Measurements from ENCODE around the gene HELLS.
A peak's percentile ranks its signal among the peaks of the same experiment; 100 is the strongest.
"Not testable (repeated sequence)": the region's sequence is repeated elsewhere in the genome, so short reads cannot be mapped to it uniquely, and the experiment has no call there.

The HELLS gene

GRCh38 chr10:94631077-94631875 lies 85.7 kb downstream of the HELLS start:
- Mint-ChIP-seq H3K4me3 (no peak overlapping the region), H3K4me1 (no peaks in the 10 kb centered on the region), H3K9me3 (peaks cover 7% of the 10 kb centered on the region), H3K27ac (no peak overlapping the region), H3K36me3 (no peaks in the 10 kb centered on the region), H3K27me3 (no peaks in the 10 kb centered on the region)
- ATAC-seq = no peak

- H3K4me3 Mint-ChIP-seq = no peak overlapping the region
- ATAC-seq = no peak
- peaks cover 13% of the 10 kb centered on the region for H3K9me3 Mint-ChIP-seq
- H3K4me1 Mint-ChIP-seq = no peaks in the 10 kb centered on the region
- H3K36me3 Mint-ChIP-seq = peaks cover under 1% of the 10 kb centered on the region
- H3K27me3 Mint-ChIP-seq = no peaks in the 10 kb centered on the region
- H3K27ac Mint-ChIP-seq = no peak overlapping the region
Measured at GRCh38 chr10:94632954-94633353, 87.4 kb downstream of the HELLS start.

DNA sequence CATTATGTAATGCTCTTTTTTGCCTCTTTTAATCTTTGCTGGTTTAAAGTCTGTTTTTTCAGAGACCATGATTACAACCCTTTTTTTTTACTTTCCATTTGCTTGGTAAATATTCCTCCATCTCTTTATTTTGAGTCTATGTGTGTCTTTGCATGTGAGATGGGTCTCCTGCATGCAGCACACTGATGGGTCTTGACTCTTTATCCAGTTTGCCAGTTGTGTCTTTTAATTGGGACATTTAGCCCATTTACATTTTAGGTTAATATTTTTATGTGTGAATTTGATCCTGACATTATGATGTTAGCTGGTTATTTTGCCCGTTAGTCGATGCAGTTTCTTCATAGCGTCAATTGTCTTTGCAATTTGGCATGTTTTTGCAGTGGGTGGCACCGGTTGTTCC lies 92.5 kb downstream of the HELLS start:
- not testable (repeated sequence) for H3K27me3 Mint-ChIP-seq, ATAC-seq, H3K27ac Mint-ChIP-seq, H3K4me3 Mint-ChIP-seq, H3K4me1 Mint-ChIP-seq
- Mint-ChIP-seq H3K9me3 (peaks cover 21% of the 10 kb centered on the region), H3K36me3 (peaks cover 10% of the 10 kb centered on the region)

DNA sequence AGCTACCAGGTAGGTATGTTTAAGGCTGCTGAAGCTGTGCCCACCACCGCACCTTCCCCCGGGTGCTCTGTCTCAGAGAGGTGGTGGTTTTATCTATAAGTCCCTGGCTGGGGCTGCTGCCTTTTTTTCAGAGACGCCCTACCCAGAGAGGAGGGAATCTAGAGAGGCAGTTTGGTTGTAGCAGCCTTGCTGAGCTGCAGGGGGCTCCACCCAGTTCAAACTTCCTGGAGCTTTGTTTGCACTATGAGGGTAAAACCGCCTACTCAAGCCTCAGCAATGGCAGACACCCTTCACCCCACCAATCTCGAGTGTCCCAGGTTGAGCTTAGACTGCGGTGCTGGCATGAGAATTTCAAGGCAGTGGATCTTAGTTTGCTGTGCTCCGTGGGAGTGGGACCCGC lies 94.3 kb downstream of the HELLS start:
- H3K36me3 Mint-ChIP-seq = peaks cover 10% of the 10 kb centered on the region
- H3K4me3 Mint-ChIP-seq = no peak overlapping the region
- peaks cover 8% of the 10 kb centered on the region for H3K27me3 Mint-ChIP-seq
- no peak for ATAC-seq
- H3K4me1 Mint-ChIP-seq = no peaks in the 10 kb centered on the region
- H3K27ac Mint-ChIP-seq = no peak overlapping the region
- peaks cover 17% of the 10 kb centered on the region for H3K9me3 Mint-ChIP-seq

DNA sequence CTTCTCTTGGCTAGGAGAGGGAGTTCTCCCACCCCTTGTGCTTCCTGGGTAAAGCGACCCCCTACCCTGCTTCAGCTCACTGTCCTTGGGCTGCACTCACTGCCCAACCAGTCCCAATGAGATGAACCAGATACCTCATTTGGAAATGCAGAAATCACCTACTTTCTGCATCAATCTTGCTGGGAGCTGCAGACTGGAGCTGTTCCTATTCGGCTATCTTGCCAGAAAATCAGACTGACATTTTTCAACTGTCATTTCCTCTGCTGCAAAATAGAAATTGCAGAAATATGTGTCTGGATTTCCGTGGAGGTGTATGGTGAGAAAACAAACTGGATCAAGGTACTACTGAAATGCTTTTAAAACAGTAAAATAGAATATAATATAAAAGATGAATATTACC lies 95.0 kb downstream of the HELLS start:
- Mint-ChIP-seq H3K9me3 (peaks cover 17% of the 10 kb centered on the region), H3K27me3 (peaks cover 8% of the 10 kb centered on the region), H3K4me1 (no peaks in the 10 kb centered on the region), H3K4me3 (no peak overlapping the region), H3K36me3 (peaks cover 10% of the 10 kb centered on the region), H3K27ac (no peak overlapping the region)
- ATAC-seq = no peak

DNA sequence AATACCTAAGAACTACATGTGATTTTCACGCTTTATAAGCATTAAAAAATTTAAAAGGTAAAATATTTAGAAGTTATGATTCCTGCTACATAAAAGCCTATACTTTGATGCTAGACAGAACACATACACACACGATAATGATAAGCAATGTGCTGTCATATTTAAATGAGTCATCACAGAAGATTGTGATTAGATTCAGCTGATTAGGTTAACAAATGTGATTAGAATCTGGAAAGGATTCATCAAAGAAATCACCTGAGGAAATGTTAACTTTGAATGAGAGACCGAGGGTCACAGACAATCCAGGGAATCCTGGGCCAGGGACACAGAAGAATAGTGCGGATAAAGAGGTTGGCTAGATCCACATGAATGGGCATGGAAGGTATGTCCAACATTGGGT lies 95.9 kb downstream of the HELLS start:
- Mint-ChIP-seq H3K27me3 (peaks cover 8% of the 10 kb centered on the region), H3K4me1 (no peaks in the 10 kb centered on the region), H3K27ac (no peak overlapping the region), H3K4me3 (no peak overlapping the region), H3K36me3 (peaks cover 10% of the 10 kb centered on the region), H3K9me3 (peaks cover 17% of the 10 kb centered on the region)
- ATAC-seq = no peak

DNA sequence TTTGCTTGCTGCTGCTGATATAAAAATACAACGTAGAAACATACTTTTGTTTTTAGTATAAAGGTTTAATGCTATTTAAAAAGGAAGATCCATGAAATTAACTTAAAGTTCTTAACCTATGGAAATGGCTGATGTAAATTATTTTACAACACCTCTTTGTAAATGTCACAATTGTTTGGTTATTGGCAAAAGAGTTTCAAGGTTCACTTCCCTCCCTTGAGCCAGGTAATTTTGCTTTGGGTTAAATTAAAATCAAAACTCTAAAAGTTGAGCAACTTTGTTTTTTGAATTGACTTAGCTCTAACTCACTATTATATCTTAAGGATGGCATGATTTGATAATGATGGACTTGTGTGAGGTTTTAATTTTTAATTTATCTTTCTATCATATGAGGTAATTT lies 98.8 kb downstream of the HELLS start:
- no peaks in the 10 kb centered on the region for H3K4me1 Mint-ChIP-seq
- H3K27ac Mint-ChIP-seq = no peak overlapping the region
- peaks cover 2% of the 10 kb centered on the region for H3K9me3 Mint-ChIP-seq
- ATAC-seq = no peak
- H3K36me3 Mint-ChIP-seq = no peaks in the 10 kb centered on the region
- H3K27me3 Mint-ChIP-seq = peaks cover 8% of the 10 kb centered on the region
- no peak overlapping the region for H3K4me3 Mint-ChIP-seq

GRCh38 chr10:94645285-94645684 lies 99.7 kb downstream of the HELLS start:
- Mint-ChIP-seq H3K27me3 (peaks cover 14% of the 10 kb centered on the region), H3K27ac (no peak overlapping the region), H3K4me1 (no peaks in the 10 kb centered on the region)

More at GRCh38 chr10:94645285-94645684, 99.7 kb downstream of the HELLS start:
- ATAC-seq = peak; percentile 68
- Mint-ChIP-seq H3K4me3 (no peak overlapping the region), H3K36me3 (no peaks in the 10 kb centered on the region), H3K9me3 (no peaks in the 10 kb centered on the region)

Data from stimulated activated memory B cell treated with anti-CD40 and anti-IgM and Interleukin-4, amounts not matched to agents 10 μg/mL and 1 μg/mL and 100 μg/mL, for 72 hours (primary cell).